GM20000 (cell line): Measurements from ENCODE around the gene HBA1.
A peak's percentile ranks its signal among the peaks of the same experiment; 100 is the strongest.
"Not testable (repeated sequence)": the region's sequence is repeated elsewhere in the genome, so short reads cannot be mapped to it uniquely, and the experiment has no call there.

Experiments
- DNase-seq: peaks from one replicate; pipeline ENCODE4 v3.0.0; 2012; ENCODE audit warnings: low spot score
- CTCF ChIP-seq: IDR thresholded peaks from 2 replicates; pipeline ENCODE4 v1.5.1; 2012; ENCODE audit warnings: mild to moderate bottlenecking, control low read depth; ENCODE audit errors: extremely low read depth, missing control alignments

HBA1 gene

GRCh38 chr16:154217-155030 is 22.1 kb upstream of the HBA1 start:
- peak; percentile 79 for DNase-seq
- TF ChIP-seq CTCF: no peak

GRCh38 chr16:155031-155398 is 21.5 kb upstream of the HBA1 start:
- TF ChIP-seq CTCF: no peak

GRCh38 chr16:159136-159849 is 17.2 kb upstream of the HBA1 start:
- DNase-seq: no peak
- no peak for TF ChIP-seq CTCF

More at GRCh38 chr16:155031-155398, 21.5 kb upstream of the HBA1 start:
- DNase-seq: no peak

GRCh38 chr16:160242-160641 is 16.2 kb upstream of the HBA1 start:
- DNase-seq: not testable (repeated sequence)

GRCh38 chr16:160691-161190 is 15.7 kb upstream of the HBA1 start:
- TF ChIP-seq CTCF: no peak
- peak; percentile 9 for DNase-seq

GRCh38 chr16:162271-162991 is 14.0 kb upstream of the HBA1 start:
- TF ChIP-seq CTCF: no peak
- DNase-seq: peak; percentile 20

GRCh38 chr16:163139-163538 is 13.3 kb upstream of the HBA1 start:
- DNase-seq: not testable (repeated sequence)

GRCh38 chr16:163696-164095 is 12.8 kb upstream of the HBA1 start:
- DNase-seq: peak; percentile 15

- not testable (repeated sequence) for DNase-seq
These were observed 12.2 kb upstream of the HBA1 start for GRCh38 chr16:164134-164823.
